Upper lobe of left lung (tissue), 4 donors: ENCODE data around the gene NUP214.

ENCODE experiments used
- CTCF ChIP-seq, 6 experiments: fragments of 450-650 bp in 4 of 6; fragments of 200-600 bp in 2 of 6; sonication (generic) in 2 of 6; IDR thresholded peaks; one replicate each; pipeline ENCODE4 v1.5.1; 2016 to 2019; ENCODE audit warnings: antibody characterized with exemption in 6 of 6
- EP300 ChIP-seq, 4 donors: sonication (generic); formaldehyde crosslinking; IDR thresholded peaks; one replicate each; pipeline ENCODE4 v1.5.1; 2017; ENCODE audit warnings: antibody characterized with exemption in 4 of 4, control low read depth in 2 of 4
- POLR2A ChIP-seq, 4 donors: fragments of 450-650 bp; IDR thresholded peaks; one replicate each; pipeline ENCODE4 v1.5.1; 2016 to 2017; ENCODE audit warnings: antibody characterized with exemption in 4 of 4, mild to moderate bottlenecking in 2 of 4
- POLR2AphosphoS5 ChIP-seq, 2 donors: sonication (generic); formaldehyde crosslinking; IDR thresholded peaks; one replicate each; pipeline ENCODE4 v1.5.1; 2017; ENCODE audit warnings: antibody characterized with exemption in 2 of 2

GRCh38 chr9:131149688-131150053 lies 24.3 kb downstream of the NUP214 start:
- TF ChIP-seq POLR2AphosphoS5 (IDR thresholded peaks at IDR 0.05) (no peak), CTCF (IDR thresholded peaks at IDR 0.05) (no peak), POLR2A (IDR thresholded peaks at IDR 0.05) (no peak), EP300 (IDR thresholded peaks at IDR 0.05) (no peak)
